NCI-H1092 treated with DMSO at 0.1 percent for 48 hours (cell line): Measurements from ENCODE around the gene SUGCT.
"Not testable (repeated sequence)": the region's sequence is repeated elsewhere in the genome, so short reads cannot be mapped to it uniquely, and the experiment has no call there.

Experiments
- DNase-seq: peaks from one replicate; lab custom pipeline; 2025; lab: John Stamatoyannopoulos, UW

SUGCT gene

GRCh38 chr7:40405991-40406390 is 271.2 kb downstream of the SUGCT start:
- DNase-seq, result no peak

GRCh38 chr7:40412323-40412722 is 277.5 kb downstream of the SUGCT start:
- no peak for DNase-seq

- not testable (repeated sequence) for DNase-seq
These were observed 279.9 kb downstream of the SUGCT start for GRCh38 chr7:40414704-40415103.

GRCh38 chr7:40418448-40418847 is 283.6 kb downstream of the SUGCT start:
- DNase-seq, result no peak

- no peak for DNase-seq
These were observed 284.2 kb downstream of the SUGCT start for GRCh38 chr7:40418983-40419382.

- no peak for DNase-seq
These were observed 285.0 kb downstream of the SUGCT start for GRCh38 chr7:40419806-40420205.

GRCh38 chr7:40421433-40421832 is 286.6 kb downstream of the SUGCT start:
- no peak for DNase-seq

- DNase-seq, result no peak
These were observed 290.9 kb downstream of the SUGCT start for GRCh38 chr7:40425696-40426095.

GRCh38 chr7:40428421-40428820 is 293.6 kb downstream of the SUGCT start:
- DNase-seq, result no peak

- no peak for DNase-seq
These were observed 295.0 kb downstream of the SUGCT start for GRCh38 chr7:40429826-40430225.

- DNase-seq, result no peak
These were observed 297.2 kb downstream of the SUGCT start for GRCh38 chr7:40432046-40432445.

- DNase-seq, result no peak
These were observed 301.9 kb downstream of the SUGCT start for GRCh38 chr7:40436710-40437109.

GRCh38 chr7:40437498-40437897 is 302.7 kb downstream of the SUGCT start:
- no peak for DNase-seq

- no peak for DNase-seq
These were observed 303.3 kb downstream of the SUGCT start for GRCh38 chr7:40437936-40438634.

- DNase-seq, result no peak
These were observed 304.9 kb downstream of the SUGCT start for GRCh38 chr7:40439686-40440085.

GRCh38 chr7:40447345-40447744 is 312.5 kb downstream of the SUGCT start:
- no peak for DNase-seq

GRCh38 chr7:40455485-40455884 is 320.7 kb downstream of the SUGCT start:
- DNase-seq, result no peak

- DNase-seq, result no peak
These were observed 323.1 kb downstream of the SUGCT start for GRCh38 chr7:40457776-40458480.

- no peak for DNase-seq
These were observed 328.6 kb downstream of the SUGCT start for GRCh38 chr7:40463446-40463845.

GRCh38 chr7:40468891-40469864 is 334.4 kb downstream of the SUGCT start:
- no peak for DNase-seq

- no peak for DNase-seq
These were observed 335.3 kb downstream of the SUGCT start for GRCh38 chr7:40470091-40470592.

GRCh38 chr7:40470817-40471216 is 336.0 kb downstream of the SUGCT start:
- DNase-seq, result no peak
